GM21825 (cell line): ENCODE results near the gene PDZRN4.

ENCODE experiments used
- ATAC-seq: cut with Tn5 transposase; IDR thresholded peaks from one replicate; pipeline ENCODE4 v1.9.1; 2021; ENCODE audit warnings: mild to moderate bottlenecking, moderate library complexity; ENCODE audit not compliant: unreplicated experiment

Gene PDZRN4

GRCh38 chr12:41348198-41348597, 160.1 kb downstream of the PDZRN4 start:
- no peak for ATAC-seq

- no peak for ATAC-seq
These were observed 168.1 kb downstream of the PDZRN4 start for GRCh38 chr12:41356181-41356580.

GRCh38 chr12:41361738-41362137, 173.6 kb downstream of the PDZRN4 start:
- no peak for ATAC-seq

GRCh38 chr12:41362510-41362909, 174.4 kb downstream of the PDZRN4 start:
- no peak for ATAC-seq

DNA sequence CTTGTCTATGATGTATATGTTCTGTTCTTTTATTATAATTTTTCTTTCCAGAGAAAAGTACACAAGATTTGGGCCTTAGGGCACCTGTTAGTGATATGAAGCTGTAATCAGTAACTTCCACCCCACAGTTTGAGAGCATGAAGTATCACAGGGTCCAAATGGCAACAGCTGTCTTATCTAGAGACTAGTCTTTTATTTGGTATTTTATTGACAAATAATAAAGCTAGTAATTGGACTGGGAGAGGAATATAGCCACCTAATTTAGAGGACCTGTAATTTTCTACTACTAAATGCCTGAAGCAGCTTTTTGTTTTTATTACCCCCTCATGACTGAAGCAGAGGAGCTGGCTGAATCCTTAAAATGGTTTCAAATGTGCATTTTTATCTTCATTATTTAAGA, 174.8 kb downstream of the PDZRN4 start:
- no peak for ATAC-seq

DNA sequence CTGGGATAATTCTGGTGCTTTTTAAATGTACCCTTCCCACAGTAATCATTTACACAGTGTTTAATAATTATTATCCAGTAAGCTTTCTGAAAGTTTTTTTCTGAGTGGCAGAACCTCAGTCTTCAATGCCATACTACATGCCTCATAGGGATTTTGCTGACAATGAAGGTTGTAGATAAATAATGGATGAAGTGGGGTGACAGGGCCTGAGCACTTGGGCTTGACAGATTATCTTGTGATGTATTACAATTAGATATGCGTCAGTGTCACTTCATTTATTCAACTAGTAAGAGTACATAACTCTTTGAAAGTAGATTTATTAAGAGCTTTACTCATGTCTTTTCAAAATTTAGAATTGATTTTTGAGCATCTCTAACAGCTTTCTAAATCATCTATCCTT, 176.1 kb downstream of the PDZRN4 start:
- no peak for ATAC-seq

DNA sequence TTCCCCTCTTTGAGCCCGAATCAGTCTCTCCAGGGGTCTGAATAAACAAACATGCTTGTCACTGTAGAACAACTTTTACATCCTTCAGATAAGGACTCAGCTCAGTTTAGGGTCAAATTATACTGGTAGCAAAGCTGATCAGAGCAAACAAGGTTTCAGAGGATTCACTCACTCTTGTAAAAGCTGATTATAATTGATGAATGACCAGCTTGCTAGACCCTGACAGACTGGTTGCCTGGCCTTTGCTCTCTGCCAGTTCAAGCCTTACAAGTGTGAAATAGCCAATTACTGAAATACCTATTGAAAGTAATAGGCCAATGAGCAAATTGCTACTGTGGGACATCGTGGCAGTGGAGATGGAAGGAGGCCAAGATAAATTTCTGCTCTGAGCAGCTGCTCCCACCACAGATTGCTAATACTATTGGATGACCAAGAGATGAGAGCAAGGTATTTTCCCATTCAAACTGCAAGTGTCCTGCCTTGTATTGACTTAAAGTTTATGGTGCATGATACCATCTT, 177.6 kb downstream of the PDZRN4 start:
- ATAC-seq, result no peak

DNA sequence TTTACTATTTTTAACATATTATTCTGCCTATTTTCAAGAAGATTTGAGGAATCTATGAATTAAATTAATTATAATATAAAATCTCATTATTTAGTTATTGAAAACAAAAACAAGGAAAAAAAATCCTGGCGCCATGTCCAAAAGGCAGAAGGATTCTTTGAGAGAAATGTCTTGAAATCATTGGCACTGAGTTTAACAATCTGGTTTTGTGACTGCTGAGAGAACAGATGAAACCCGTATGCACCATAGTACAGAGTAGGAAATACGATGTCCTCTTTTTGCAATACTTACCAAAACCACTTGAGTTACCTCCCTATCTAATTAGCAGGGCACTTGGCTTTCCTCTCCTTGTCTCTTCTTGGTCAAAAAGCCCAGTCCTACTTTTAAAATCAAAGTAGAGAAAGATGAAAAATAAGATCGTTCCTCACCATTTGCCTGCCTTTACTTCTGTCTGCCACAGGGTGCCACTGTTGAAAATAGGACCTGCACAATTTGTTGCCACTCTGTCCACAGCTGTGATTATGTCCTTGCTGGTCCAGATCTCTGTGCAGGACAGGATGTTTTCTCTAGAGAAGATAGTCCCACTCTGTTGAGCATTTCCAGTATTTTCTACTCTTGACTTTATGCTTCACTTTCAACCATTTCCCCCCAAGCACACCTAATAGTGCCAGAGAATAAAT, 179.7 kb downstream of the PDZRN4 start:
- no peak for ATAC-seq

DNA sequence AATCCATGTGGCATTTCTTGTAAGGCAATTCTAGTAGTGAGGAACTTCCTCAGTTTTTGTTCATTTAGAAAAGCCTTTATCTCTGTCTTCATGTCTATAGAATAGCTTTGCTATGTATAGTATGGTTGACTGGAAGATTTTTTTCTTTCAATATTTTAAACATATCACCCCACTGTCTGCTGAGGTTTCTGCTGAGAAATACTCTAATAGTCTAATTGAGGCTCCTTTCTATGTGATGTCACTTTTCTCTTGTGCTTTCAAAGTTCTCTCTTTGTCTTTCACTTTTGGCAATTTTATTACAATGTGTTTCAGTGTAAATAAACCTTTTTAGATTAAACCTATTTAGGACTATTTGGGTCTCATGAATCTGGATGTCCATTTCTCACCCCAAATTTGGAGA, 192.8 kb downstream of the PDZRN4 start:
- ATAC-seq, result no peak

- no peak for ATAC-seq
These were observed 214.7 kb downstream of the PDZRN4 start for GRCh38 chr12:41402801-41403200.

- no peak for ATAC-seq
These were observed 219.2 kb downstream of the PDZRN4 start for GRCh38 chr12:41407232-41407799.

- no peak for ATAC-seq
These were observed 221.5 kb downstream of the PDZRN4 start for GRCh38 chr12:41409628-41410027.

GRCh38 chr12:41418586-41418985, 230.5 kb downstream of the PDZRN4 start:
- no peak for ATAC-seq

DNA sequence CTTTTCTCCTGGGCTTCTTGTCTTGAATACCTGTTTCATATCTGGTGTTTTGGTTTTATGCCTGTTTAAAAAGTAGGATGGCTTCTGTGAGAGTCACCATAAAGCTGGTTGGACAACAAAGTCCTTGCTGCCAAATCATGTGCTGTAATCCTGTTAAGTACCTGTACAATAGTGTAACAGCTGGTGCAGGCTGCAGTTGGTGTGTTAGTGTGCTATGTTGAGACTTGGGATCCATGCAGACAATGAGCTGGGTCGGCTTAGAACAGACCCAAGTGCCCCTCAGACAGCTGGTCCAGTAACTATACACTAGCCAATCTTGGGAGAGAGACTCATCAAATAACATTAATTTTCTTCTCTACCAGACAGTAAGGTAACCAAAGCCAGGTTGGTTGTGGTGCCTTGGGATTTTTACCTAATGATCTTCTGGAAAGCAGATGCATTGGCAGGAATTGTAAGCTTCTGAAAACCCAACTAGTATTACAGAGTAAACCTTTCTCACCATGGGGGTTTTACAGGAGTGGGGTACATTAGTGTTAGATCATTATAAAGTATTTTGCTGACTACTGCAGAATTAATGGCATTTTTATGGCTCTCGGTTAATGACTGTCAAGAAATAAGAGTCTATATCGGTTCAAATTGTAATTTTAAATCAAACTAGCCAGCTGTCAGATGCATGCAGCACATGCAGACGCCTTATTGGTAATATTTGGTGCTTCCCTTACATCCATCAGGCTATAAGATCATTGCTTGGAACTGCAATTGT, 231.2 kb downstream of the PDZRN4 start:
- ATAC-seq, result no peak

DNA sequence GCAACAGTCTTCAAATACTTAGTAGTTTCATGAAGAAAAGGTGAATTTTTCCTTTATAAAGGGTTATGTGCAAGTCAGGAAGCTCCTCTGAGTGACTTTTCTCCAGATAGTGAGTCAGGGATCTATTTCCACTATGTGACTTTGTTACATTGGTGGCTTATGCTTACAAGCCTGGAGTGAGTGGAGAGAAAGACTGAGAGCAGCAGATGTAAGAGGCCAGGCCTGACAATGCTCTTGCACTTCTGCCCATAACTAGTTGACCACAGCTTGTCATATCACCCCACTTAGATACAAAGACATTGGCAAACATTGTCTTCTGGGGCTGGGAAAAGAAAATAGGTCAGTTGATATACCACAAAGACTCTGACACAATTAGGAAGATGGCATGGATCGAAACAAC, 236.5 kb downstream of the PDZRN4 start:
- no peak for ATAC-seq

GRCh38 chr12:41433460-41433859, 245.3 kb downstream of the PDZRN4 start:
- no peak for ATAC-seq

GRCh38 chr12:41436076-41436475, 248.0 kb downstream of the PDZRN4 start:
- no peak for ATAC-seq

- ATAC-seq, result no peak
These were observed 249.4 kb downstream of the PDZRN4 start for GRCh38 chr12:41437563-41437962.

DNA sequence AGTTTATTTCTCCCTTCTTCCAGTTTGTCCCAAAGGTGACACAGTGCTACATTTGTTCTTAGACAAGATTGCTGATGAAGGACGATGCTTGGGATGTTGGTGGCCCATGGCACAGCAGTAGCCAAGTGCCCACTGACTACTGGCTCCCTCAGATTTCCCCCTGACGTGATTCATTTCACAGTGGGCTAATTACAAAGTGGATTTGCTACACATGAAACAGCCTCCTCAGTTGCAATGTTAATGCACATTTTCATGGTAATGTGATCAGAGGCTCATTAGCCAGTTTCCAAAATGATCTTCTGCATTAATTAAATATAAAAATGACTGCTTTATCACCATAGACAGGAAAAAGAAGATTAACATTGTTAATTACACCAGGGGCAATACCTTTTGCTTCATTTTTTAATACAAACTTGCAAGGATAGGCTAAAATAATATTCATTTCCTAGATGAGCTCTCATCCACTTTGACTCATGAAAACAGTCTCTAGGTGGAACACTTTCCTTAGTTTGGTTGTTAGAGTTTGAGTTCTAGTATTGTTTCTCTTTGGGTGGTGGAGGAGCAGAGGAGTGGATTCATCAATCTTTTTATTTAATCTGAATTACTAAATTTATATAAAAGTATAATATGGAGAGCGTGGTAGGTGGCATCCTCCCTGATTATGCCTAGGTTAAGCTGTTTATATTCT, 250.9 kb downstream of the PDZRN4 start:
- no peak for ATAC-seq

DNA sequence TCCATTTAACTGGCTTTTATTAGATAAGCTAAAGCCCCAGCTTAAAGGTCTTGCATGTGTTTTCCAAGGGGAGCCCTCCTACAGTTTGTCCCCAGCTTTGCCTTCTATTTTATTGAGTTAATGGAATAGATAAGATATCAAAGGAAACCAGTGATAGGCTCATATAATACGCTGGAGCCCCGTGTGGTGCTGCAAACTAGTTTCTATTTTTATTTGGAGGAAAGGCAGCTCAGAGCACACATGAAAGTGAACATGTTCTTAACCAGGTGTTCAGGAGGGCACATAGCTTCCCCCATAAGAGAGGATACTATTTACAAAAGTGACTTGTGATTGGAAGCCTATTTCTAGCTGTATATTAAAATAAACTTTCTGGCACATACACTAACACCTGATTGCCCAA, 251.7 kb downstream of the PDZRN4 start:
- no peak for ATAC-seq

DNA sequence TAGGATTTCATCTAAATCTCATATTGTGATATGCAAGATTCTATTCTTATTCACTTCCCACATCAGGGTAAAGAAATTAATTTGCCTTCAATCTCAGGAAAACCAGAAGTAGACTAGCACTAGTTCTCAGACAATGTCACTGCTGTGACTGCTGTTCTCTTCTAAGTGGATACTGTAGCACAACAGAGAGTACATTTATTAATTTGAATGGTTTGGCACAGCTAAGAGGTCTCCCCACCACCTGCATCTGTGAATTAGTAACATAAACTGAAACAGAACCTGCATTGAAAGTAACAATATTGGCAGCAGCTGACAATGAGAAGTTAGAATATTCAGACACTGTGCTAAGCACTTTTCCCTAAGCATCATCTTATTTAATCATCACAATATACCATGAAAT, 253.1 kb downstream of the PDZRN4 start:
- no peak for ATAC-seq
